Dermis microvascular lymphatic vessel endothelial cell (primary cell): Measurements from ENCODE around the gene SNRNP25. TPM values are rescaled to one million over a fixed set of nuclear protein-coding genes. Genes with fewer than 3 reads are reported as not detected.
"Not testable (repeated sequence)": the region's sequence is repeated elsewhere in the genome, so short reads cannot be mapped to it uniquely, and the experiment has no call there.

Experiments
- DNase-seq, 2 donors: peaks; one replicate each; pipeline versions ENCODE4 v3.0.0 to v3.0.0-alpha.2; 2010; ENCODE audit warnings: low read depth in 2 of 2
- total RNA-seq: library from RNA; depleted of rRNA; stranded (reverse); fragments of >200 nt; gene quantifications from 2 replicates; pipeline ENCODE4 v1.2.1, GENCODE V29; 2014

Gene SNRNP25
- total RNA-seq, 1 donor from 2014 or later = 27.1 TPM

- no peak for DNase-seq
Measured at GRCh38 chr16:41439-42068, 12.1 kb upstream of the SNRNP25 start.

DNA sequence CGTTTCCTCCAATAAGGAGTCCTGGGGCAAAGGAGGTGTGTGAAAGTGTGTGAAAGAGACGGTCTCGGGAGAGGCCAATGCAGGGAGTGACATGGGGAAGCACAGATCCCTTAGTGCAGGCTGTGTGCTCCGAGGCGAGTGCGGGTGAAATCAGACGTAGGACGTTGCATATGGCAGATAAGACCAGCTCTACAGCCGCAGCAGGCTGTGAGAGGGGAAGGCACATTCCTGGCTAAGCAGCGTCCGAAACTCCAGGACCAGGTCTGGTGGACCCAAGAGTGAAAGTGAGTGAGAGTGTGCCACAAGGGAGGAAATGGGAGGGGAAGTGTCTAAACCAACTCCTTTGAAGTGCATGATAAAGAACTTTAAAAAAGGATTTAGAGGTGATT is 11.6 kb upstream of the SNRNP25 start:
- DNase-seq = no peak

- DNase-seq = no peak
Measured at GRCh38 chr16:42691-43090, 10.9 kb upstream of the SNRNP25 start.

DNA sequence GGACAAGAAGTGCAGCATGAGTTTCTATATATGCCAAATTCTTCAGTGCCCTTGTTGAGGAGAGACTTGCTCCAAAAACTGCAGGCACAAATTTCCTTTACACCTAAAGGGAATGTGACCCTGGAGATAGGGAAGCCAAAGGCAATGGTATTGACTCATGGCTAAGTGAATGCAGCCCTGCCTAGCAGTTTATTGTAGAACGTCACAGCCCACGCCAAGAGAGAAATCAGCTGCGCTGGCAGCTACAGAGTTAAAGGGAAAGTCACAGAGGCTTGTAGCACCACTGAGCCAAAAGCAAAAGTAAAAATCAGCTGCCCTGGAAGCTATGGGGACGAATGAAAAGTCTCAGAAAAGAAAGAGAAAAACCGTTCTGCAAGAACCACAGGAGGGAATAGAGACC is 10.3 kb upstream of the SNRNP25 start:
- DNase-seq = no peak

DNA sequence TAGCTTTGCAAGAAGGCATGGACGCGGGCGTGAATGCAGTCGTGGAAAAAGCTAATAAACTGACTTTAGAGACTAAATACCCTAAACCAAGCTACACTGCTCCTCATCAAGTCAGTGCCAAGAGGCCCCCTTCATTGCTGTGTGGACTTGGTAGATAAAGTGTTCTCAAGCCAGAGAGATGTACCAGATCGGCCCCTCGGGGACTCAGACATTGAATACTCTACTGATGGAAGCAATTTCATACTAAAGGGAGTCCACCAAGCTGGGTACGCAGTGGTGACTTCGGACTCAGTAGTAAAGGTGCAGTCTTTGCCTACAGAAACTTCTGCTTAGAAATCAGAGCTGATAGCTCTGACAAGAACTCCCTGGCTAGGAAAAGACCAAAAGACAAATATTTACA is 9.0 kb upstream of the SNRNP25 start:
- no peak for DNase-seq

DNA sequence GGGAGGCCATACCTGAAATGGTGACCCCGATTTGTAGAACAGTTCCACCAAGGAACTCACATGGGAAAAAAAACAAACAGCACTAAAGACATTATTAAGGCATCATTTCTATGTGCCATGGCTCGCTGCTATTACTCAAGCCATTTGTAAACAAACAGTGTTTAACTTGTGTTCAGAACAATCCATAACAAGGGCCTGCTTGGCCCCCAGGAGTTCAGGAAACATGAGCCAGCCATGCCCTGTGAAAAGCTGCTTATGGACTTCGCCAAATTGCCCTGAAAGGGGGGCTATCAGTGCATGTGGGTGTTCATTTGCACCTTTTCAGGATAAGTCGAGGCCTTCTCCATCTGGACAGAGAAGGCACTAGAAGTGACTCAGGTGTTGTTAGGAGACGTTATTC is 8.2 kb upstream of the SNRNP25 start:
- DNase-seq = no peak

DNA sequence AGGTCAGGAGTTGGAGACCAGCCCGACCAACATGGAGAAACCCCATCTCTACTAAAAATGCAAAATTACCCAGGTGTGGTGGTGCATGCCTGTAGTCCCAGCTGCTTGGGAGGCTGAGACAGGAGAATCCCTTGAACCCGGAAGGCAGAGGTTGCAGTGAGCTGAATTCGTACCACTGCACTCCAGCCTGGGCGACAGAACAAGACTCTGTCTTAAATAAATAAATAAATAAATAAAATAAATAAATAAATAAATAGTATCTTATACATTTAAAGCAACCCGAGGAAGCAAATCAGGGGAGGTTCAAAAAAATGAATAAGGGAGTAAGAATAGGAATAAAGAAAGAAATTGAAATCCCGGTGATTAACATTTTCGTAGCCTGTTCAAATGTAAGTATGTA is 7.1 kb upstream of the SNRNP25 start:
- DNase-seq = not testable (repeated sequence)

DNA sequence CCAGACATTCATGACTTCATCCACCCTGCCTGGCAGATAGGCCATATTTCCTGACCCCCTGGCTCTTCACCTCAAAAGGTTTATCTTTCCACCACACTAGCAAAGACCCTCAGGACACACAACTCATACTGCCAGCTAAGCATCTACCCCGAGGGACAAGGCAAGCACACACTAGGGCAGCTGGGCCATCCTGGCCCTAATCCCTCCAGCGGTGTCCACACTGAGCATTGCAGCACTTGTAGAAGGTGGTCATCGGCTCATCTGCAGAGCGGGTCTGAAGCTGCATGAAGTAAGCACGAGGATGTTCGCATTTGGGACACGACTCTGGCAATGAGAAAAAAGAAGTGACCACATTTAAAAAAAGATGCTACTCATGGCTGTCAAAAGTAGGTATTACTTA is 6.4 kb upstream of the SNRNP25 start:
- no peak for DNase-seq

DNA sequence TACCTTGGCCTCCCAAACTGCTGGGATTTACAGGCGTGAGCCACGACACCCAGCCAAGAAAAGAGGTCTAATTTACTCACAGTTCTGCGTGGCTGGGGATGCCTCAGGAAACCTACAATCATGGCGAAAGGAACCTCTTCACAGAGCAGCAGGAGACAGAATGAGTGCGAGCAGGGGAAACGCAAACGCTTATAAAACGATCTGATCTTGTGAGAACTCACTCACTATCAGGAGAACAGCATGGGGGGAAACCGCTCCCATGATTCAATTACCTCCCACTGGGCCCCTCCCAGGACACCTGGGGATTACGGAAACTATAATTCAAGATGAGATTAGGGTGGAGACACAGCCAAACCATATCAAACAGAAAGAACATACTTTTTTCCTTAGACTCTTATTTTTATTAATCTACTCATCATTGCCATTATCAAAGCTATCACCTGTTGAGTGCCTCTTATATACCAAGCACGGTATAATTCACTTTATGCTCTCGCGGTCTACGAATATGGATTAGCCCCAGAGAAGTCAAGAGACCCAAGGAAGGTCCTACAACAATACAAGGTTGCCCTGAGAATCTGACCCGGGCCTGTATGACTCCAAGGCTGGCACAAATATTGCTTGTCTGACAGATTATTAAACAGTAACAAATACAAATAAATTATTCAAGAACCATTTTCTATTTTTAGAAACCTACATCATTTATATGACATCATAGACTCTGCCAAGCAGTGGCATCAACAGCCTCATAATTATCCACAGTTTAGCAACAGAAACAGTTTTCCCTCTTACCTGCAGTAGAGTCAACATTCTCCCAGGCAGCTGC is 2.6 kb upstream of the SNRNP25 start:
- DNase-seq = no peak

DNA sequence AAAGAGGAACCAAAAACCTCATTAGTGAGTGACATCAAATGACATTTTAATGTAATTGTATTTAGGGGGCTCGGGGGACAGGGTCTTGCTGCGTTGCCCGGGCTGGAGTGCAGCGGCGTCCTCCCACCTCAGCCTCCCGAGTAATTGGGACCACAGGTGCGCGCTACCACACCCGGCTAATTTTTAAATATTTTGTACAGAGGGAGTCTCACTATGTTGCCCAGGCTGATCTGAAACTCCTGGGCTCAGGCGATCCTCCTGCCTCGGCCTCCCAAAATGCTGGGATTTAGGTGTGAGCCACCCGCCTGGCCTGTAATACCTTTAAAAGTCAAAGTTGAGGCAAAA is 581 bp downstream of the SNRNP25 start:
- DNase-seq = no peak

DNA sequence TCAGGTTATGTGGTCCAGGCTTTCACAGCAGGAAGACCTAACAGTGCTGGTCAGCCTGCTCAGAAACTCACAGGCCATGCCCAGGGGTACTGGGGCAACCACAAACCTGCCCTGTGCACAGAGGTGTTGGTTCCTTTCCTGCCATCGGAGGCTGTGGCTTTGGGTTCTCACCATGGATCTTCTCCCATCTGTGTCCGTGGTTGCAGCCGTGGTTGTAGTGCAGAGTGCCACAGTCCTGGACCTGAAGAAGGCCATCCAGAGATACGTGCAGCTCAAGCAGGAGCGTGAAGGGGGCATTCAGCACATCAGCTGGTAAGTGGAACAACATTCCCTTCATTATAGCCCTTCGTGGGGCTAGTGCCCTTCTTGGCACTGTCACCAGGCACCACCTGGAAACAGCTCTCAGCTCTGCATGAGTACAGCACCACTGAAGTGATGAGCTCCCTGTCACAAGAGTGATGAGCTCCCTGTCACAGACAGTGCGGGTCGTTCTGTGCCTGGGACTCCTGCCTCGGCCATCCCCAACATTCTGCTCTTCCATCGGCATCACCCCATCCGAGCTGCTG is 2.0 kb downstream of the SNRNP25 start:
- DNase-seq = no peak

DNA sequence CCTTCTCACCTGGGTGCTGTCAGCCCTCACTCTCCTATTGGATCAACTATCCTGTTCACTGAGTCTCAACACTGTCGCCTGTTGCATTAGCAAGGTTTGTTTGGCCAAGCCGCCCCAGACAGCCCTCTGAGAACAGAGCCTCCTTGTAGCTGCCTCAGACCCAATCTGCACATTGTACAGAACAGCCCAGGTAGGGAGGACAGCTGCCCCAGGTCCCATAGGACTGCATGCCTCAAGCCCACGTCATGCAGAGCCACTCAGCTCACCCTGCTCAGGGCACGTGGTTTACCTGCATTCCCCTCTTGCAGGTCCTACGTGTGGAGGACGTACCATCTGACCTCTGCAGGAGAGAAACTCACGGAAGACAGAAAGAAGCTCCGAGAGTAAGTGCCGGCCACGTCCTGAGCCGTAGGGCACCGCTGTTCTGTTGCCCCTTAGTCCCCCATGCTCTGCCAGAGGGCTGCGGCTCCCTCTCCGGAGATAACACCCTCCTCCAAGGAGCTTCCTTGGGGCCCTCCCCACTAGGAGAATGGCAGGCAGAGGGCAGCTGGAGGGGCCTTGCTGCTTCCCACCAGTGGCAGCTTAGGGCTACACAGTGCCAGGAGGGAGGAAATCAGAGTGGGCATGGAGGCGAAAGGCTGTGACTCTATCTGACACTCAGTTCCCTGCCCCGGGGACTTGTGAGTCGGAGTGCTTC is 2.8 kb downstream of the SNRNP25 start:
- DNase-seq = no peak

- DNase-seq = no peak
Measured at GRCh38 chr16:57711-58110, 4.1 kb downstream of the SNRNP25 start.

- DNase-seq = no peak
Measured at GRCh38 chr16:58491-59439, 5.1 kb downstream of the SNRNP25 start.

GRCh38 chr16:59440-60059 is 5.9 kb downstream of the SNRNP25 start:
- DNase-seq = no peak

- DNase-seq = no peak
Measured at GRCh38 chr16:60166-60565, 6.5 kb downstream of the SNRNP25 start.

DNA sequence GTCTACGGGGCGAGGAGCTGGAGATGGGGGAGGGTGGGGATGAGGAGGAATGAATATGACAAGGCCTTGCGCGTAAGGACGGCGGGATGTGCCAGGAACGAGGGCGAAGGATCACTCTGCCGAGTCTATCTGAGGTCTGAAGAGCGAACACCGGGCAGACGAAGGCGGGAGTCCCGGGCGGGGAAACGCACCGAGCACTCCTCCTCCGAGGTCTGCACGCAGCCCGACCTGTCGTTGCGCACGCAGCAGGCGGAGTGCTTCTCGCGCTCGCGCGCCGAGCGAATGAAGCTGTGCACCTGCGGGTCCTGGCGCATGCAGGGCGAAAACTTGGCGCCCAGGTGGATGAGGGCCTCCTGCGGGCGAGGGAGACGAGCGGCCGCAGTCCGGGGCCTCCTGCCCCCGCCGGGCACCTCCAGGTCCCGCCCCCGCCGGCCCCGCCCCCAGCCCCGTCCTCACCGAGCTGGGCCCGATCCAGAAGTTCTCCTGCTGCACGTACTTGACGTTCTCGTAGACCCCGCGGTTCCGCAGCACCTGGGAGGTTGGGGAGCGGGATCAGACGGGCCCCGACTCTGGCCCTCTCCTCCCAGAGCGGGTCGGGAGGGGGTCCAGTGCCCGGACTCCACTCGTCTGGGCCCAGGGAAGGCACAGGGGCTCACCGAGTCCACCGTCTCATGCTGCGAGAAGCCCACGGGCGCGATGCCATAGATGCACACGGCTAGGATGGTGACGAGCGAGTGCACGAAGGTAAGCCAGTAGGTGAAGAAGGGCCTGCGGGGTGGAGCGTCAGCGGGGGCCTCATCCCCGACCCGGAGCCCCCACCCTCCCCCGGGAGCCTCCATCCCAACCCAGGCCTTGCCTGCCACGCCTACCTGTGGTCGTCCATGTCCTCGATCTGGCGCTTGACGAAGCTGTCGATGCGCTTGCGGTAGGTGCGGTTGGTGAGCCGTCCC is 7.6 kb downstream of the SNRNP25 start:
- no peak for DNase-seq

DNA sequence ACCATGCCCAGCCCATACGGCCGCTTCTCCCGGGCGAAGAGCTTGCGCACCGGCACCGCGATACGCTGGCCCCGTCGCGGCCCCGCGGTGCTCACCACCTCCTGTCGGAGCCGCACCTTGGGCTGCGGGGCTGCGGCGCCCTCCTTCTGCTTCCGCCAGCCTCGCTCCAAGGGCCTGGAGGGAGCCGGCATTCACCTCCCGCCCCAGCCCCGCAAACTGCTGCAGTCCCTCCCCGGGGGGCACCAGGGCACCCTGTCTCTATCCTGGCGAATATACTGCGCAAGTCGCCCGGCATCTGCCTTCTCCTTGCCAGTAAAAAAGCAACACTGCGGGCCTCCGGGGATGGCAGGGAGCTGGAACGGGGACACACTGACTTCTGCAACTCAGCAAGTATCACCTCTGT is 8.3 kb downstream of the SNRNP25 start:
- DNase-seq = no peak

- no peak for DNase-seq
Measured at GRCh38 chr16:62283-62967, 8.8 kb downstream of the SNRNP25 start.
